ENCODE data around the gene CDK2. TPM values are rescaled to one million over a fixed set of nuclear protein-coding genes. Genes with fewer than 3 reads are reported as not detected.

CDK2 gene
- total RNA-seq, 1 donor from 2014 or later: 43.0 TPM

- peak overlapping the region; percentile 96 for H3K4me3 Mint-ChIP-seq (ENCODE audit: unreplicated experiment)
- DNase-seq (ENCODE audit: low spot score): no peak
- H3K36me3 Mint-ChIP-seq (ENCODE audit: low read depth, unreplicated experiment): peaks cover 8% of the 10 kb centered on the region
- H3K4me1 Mint-ChIP-seq (ENCODE audit: unreplicated experiment): peaks cover 30% of the 10 kb centered on the region
- TF ChIP-seq CTCF (IDR thresholded peaks at IDR 0.05; ENCODE audit: unreplicated experiment): no peak
- H3K27me3 Mint-ChIP-seq (ENCODE audit: unreplicated experiment): peaks cover 10% of the 10 kb centered on the region
- no peaks in the 10 kb centered on the region for H3K9me3 Mint-ChIP-seq (ENCODE audit: unreplicated experiment)
- H3K27ac Mint-ChIP-seq (ENCODE audit: unreplicated experiment): peak overlapping the region; percentile 89
Measured at GRCh38 chr12:55965240-55965639, 1.4 kb upstream of the CDK2 start.

GRCh38 chr12:55965941-55966407 is 656 bp upstream of the CDK2 start, which contains the start of gene PMEL:
PMEL (minus strand) TSS chr12:55966042; CDS start chr12:55966011, 31 bp downstream.
- Mint-ChIP-seq H3K9me3 (ENCODE audit: unreplicated experiment) (no peaks in the 10 kb centered on the region), H3K27me3 (ENCODE audit: unreplicated experiment) (peaks cover 10% of the 10 kb centered on the region), H3K27ac (ENCODE audit: unreplicated experiment) (peak within 1 kb of the TSS; percentile 89), H3K36me3 (ENCODE audit: low read depth, unreplicated experiment) (peaks cover 12% of the 10 kb centered on the region), H3K4me1 (ENCODE audit: unreplicated experiment) (peaks cover 31% of the 10 kb centered on the region), H3K4me3 (ENCODE audit: unreplicated experiment) (peak within 1 kb of the TSS; percentile 96)
- peak; percentile 19 for DNase-seq (ENCODE audit: low spot score)
- TF ChIP-seq CTCF (IDR thresholded peaks at IDR 0.05; ENCODE audit: unreplicated experiment): no peak

GRCh38 chr12:55969356-55969755 is 2.7 kb downstream of the CDK2 start:
- peaks cover 8% of the 10 kb centered on the region for H3K27me3 Mint-ChIP-seq (ENCODE audit: unreplicated experiment)
- H3K36me3 Mint-ChIP-seq (ENCODE audit: low read depth, unreplicated experiment): peaks cover 15% of the 10 kb centered on the region
- no peaks in the 10 kb centered on the region for H3K9me3 Mint-ChIP-seq (ENCODE audit: unreplicated experiment)
- TF ChIP-seq CTCF (IDR thresholded peaks at IDR 0.05; ENCODE audit: unreplicated experiment): no peak
- DNase-seq (ENCODE audit: low spot score): no peak
- no peak overlapping the region for H3K27ac Mint-ChIP-seq (ENCODE audit: unreplicated experiment)
- peak overlapping the region; percentile 74 for H3K4me3 Mint-ChIP-seq (ENCODE audit: unreplicated experiment)
- peaks cover 27% of the 10 kb centered on the region for H3K4me1 Mint-ChIP-seq (ENCODE audit: unreplicated experiment)

- H3K9me3 Mint-ChIP-seq (ENCODE audit: unreplicated experiment): no peaks in the 10 kb centered on the region
- H3K4me1 Mint-ChIP-seq (ENCODE audit: unreplicated experiment): peaks cover 19% of the 10 kb centered on the region
- H3K36me3 Mint-ChIP-seq (ENCODE audit: low read depth, unreplicated experiment): peaks cover 15% of the 10 kb centered on the region
- no peak for DNase-seq (ENCODE audit: low spot score)
- peak overlapping the region; percentile 57 for H3K27ac Mint-ChIP-seq (ENCODE audit: unreplicated experiment)
- no peak for TF ChIP-seq CTCF (IDR thresholded peaks at IDR 0.05; ENCODE audit: unreplicated experiment)
- H3K4me3 Mint-ChIP-seq (ENCODE audit: unreplicated experiment): no peak overlapping the region
- H3K27me3 Mint-ChIP-seq (ENCODE audit: unreplicated experiment): peaks cover 6% of the 10 kb centered on the region
Measured at GRCh38 chr12:55970775-55971174, 4.1 kb downstream of the CDK2 start.

GRCh38 chr12:55972042-55972441 is 5.4 kb downstream of the CDK2 start:
- DNase-seq (ENCODE audit: low spot score): no peak

More at GRCh38 chr12:55972042-55972441, 5.4 kb downstream of the CDK2 start:
- TF ChIP-seq CTCF (IDR thresholded peaks at IDR 0.05; ENCODE audit: unreplicated experiment): no peak
- Mint-ChIP-seq H3K27ac (ENCODE audit: unreplicated experiment) (no peak overlapping the region), H3K9me3 (ENCODE audit: unreplicated experiment) (no peaks in the 10 kb centered on the region), H3K4me3 (ENCODE audit: unreplicated experiment) (no peak overlapping the region), H3K27me3 (ENCODE audit: unreplicated experiment) (peaks cover 4% of the 10 kb centered on the region), H3K36me3 (ENCODE audit: low read depth, unreplicated experiment) (peaks cover 19% of the 10 kb centered on the region), H3K4me1 (ENCODE audit: unreplicated experiment) (peaks cover 13% of the 10 kb centered on the region)
